ENCODE results near the gene NIPBL. TPM values are rescaled to one million over a fixed set of nuclear protein-coding genes. Genes with fewer than 3 reads are reported as not detected.
A peak's percentile ranks its signal among the peaks of the same experiment; 100 is the strongest.
"Not testable (repeated sequence)": the region's sequence is repeated elsewhere in the genome, so short reads cannot be mapped to it uniquely, and the experiment has no call there.

NIPBL gene
- total RNA-seq = 10 to 100 TPM; 49.7 to 53.2 TPM
- long read RNA-seq, partial matches to known transcripts = 15 of 22 reads
- long read RNA-seq, other reads (novel, unspliced or antisense) = 7 of 22 reads

DNA sequence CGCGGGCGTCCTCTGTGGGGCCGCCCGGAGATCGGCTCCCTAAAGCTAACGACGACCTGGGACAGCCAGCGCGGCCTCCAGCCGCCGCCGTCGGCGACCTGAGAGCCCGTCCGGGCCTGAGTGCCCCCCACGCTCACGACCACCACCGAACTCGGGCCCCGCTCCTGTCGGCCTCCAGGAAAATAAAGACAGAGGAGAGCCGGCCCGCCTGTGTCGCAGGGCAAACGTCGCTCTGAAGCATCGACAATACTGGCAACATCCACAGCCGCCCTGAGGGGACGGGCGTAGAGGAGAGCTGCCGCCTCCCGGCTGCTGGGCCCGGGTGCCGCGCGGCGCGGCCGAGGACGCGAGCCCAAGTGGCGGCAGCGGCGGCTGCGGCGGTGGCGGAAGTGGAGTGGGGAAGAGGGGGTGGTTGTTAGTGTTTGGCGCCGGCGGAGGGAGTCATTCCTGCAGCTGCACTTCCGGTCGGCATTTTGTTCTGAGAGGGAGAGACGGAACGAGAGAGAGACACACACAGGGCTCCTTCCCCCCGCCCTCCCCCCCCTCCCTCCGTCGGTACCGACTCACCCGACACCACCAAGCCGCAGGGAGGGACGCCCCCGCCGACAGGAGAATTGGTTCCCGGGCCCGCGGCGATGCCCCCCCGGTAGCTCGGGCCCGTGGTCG lies at the start of gene NIPBL:
NIPBL (plus strand) TSS at position 471 of the 666 bp plus-strand sequence. CDS start 76,928 bp downstream, outside the sequence.
- intact Hi-C loops (cut with DNase I, micrococcal nuclease) = loop anchor here in 1 of 2 donors (5.0 kb wide), 1 partner anchor 71 kb away; no protein-coding TSS in a partner anchor
- ATAC-seq (peak; percentile 80), DNase-seq (peak; percentile 89 to 95)

DNA sequence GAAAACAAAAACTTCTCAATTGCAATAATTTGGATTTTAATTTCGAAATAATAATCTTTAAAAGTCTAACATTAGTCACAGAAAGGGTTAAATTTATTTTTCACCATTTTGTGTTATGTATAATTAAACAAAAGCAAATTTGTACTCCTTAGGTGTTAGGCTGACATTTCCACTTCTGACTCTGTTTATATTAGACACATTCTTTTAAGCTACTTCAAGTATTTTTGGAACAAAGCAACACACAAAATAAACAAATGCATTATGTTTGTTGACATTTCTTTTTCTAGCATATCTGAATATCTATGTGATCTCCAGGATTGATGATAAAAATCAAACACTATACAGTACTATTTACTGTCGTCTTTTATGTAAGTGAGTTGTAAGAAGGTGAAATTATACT lies 44.3 kb upstream of the NIPBL start:
- no peak for DNase-seq
- intact Hi-C loops (cut with DNase I, micrococcal nuclease) = no loop called here
- no peak for ATAC-seq

GRCh38 chr5:36836831-36837230 lies 39.7 kb upstream of the NIPBL start:
- intact Hi-C loops (cut with DNase I, micrococcal nuclease) = no loop called here
- ATAC-seq = no peak
- DNase-seq = no peak

- no peak for ATAC-seq
- intact Hi-C loops (cut with DNase I, micrococcal nuclease) = no loop called here
- DNase-seq = no peak
Measured at GRCh38 chr5:36839489-36840476, 36.8 kb upstream of the NIPBL start.

DNA sequence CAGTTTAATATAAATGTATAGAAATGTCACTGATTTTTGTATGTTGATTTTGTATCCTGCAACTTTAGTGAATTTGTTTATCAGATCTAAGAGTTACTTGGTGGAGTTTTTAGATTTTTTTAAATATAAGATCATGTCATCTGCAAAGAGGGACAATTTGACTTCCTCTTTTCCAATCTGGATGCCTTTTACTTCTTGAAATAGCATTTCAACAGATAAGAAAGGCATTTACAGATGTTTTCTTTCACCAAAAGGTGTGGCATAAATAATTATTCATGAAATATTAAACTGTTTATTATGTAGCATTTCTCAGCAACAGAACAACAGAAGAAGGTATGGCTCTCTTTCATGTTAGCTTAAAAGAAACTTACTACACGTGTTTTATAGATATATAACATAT lies 34.9 kb upstream of the NIPBL start:
- DNase-seq = no peak
- intact Hi-C loops (cut with DNase I, micrococcal nuclease) = no loop called here
- ATAC-seq = no peak

DNA sequence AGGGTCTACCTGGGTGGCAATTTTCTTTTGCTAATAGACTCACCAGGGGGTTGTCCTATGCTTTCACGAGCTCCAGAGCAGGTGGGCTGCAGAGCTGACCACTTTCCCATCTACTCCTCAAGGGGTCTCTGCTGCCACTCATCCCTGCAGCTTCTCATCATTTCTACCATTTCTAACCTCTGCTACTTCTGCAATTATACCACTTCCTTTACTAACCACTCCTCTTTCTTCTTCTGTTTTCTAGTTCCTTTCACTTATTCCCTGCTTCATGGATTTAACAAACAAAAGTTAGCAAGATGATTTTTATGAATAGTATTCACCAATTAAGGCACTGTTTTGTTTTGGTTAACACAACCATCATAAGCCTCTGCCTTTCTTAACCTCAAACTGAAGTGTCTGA lies 34.5 kb upstream of the NIPBL start:
- intact Hi-C loops (cut with DNase I, micrococcal nuclease) = no loop called here
- no peak for DNase-seq
- ATAC-seq = no peak

- ATAC-seq (no peak), DNase-seq (no peak)
- intact Hi-C loops (cut with DNase I, micrococcal nuclease) = no loop called here
Measured at GRCh38 chr5:36844305-36844704, 32.3 kb upstream of the NIPBL start.

DNA sequence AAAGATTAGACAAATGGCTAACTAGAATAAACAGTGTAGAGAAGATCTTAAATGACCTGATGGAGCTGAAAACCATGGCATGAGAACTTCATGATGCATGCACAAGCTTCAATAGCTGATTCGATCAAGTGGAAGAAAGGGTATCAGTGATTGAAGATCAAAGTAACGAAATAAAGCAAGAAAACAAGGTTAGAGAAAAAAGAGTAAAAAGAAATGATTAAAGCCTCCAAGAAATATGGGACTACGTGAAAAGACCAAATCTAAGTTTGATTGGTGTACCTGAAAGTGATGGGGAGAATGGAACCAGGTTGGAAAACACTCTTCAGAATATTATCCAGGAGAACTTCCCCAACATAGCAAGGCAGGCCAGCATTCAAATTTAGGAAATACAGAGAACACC lies 28.0 kb upstream of the NIPBL start:
- intact Hi-C loops (cut with DNase I, micrococcal nuclease); ATAC-seq; DNase-seq: not testable (repeated sequence)

- intact Hi-C loops (cut with DNase I, micrococcal nuclease); DNase-seq; ATAC-seq: not testable (repeated sequence)
Measured at GRCh38 chr5:36852903-36853302, 23.7 kb upstream of the NIPBL start.

DNA sequence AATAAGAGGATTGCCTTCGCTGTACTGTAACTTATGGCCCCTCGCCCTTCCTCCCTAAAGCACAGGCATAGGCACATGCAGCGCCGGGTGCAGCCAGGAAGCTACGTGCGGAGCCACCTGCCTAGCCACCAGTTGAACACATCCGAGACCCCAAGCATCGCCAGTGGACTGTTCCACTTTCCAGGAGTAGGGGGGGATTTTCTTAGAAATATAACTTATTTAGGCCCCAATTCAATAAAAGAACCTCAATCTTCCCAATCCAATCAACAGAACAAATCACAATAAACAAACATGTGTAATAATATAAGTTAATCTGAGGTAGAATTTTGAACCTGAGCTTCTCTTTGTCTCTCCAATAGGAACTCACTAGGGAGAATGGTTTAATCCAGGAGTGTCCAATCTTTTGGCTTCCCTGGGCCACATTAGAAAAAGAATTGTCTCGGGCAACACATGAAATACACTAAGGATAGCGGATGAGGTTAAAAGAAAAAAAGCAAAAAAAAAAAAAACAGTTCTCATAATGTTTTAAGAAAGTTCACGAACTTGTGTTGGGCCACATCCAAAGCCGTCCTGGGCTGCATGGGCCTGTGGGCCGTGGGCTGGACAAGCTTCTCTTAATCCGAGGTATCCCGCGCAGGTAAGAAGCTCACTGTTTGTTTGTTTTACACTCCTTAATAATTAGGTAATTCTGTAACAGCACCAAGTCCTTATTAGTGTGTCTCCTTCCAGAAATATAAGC lies 22.0 kb upstream of the NIPBL start:
- ATAC-seq (no peak), DNase-seq (no peak)
- intact Hi-C loops (cut with DNase I, micrococcal nuclease) = no loop called here

DNA sequence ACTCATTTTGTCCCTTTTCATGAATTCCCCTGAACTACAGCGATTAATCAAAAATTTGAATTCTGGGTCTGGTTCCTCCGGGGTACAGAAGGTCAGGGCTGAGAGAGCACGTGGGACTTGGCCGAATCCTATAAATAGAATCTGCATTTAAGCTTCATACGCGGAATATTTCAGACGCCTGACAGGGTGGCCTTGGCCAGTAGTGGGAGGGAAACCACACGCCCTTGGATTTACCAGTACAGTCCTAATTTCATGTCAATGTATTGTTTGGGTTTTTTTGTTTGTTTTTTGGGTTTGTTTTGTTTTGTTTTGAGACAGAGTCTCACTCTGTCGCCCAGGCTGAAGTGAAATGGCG lies 21.5 kb upstream of the NIPBL start:
- DNase-seq (no peak), ATAC-seq (no peak)
- intact Hi-C loops (cut with DNase I, micrococcal nuclease) = no loop called here

DNA sequence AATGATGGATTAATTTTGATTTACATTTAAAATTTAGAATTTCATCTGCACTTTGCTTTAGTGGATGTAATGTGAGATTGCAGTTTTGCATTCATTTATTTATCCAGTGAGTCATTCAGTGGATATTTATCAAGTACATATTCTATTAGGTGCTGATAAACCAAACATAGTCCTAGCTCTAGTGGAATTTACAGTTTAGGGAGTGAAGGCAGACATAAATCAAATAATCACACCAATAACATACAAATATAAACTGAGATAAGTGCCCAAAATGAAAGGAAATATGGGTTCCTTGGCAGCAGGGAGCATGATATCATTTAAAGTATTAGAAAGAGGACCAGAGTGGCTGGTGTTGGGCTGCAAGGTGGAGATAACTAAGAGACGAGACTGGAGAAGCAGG lies 14.7 kb upstream of the NIPBL start:
- ATAC-seq = no peak
- intact Hi-C loops (cut with DNase I, micrococcal nuclease) = no loop called here
- no peak for DNase-seq

- intact Hi-C loops (cut with DNase I, micrococcal nuclease) = no loop called here
- DNase-seq = no peak
- ATAC-seq = peak; percentile 80
Measured at GRCh38 chr5:36870399-36871040, 6.0 kb upstream of the NIPBL start.

DNA sequence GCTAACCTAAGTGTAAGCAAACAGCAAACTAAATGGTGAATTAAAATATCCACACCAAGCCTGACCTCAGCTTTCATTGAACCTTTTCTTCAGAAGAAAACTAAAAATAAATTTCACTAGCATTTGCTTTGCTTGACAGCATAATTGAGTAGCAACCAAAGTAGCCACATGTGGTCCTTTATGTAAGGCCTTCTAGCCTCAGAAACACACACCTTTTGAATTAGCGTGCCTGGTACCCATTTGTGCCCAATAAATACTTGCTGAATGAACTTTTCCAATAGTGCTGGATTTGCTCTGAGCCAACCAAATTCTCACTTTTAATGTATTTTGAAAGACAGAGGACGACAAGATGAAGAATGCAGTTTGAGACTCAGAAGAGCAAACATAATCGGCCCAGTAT lies 2.1 kb upstream of the NIPBL start:
- intact Hi-C loops (cut with DNase I, micrococcal nuclease) = no loop called here
- no peak for ATAC-seq
- no peak for DNase-seq

DNA sequence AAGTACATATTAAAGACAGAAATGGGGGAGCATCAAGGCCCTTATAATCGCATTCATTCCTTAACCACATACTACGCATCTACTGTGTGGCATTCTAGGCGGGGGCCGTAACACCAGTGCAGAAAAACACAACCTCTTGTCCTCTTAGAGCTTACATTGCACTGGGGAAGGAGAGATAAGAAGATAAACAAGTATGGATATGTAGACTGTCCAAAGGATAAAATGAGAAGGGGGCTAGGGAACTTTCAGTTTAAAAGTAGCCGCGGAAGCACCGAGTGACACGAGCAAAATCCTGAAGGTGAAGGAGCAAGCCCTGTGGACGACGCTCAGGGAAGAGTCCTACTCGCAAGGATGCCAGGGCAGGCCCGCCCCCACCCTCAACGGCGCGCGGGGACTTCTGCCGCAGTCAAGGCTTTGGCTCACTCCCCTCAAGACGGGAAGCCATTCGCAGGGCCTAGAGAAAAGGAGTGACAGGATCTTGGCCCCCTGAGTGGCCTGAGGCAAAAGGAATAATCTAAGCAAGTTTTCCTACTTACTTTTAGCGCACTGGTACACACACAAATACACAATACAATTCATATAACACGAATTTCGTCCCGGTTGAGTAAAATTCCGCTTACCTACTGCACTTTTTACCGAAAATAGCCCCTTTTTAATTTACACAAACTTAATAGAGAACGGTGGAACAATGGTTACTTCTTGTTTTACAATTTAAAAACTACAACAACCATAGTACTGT lies 1.3 kb upstream of the NIPBL start:
- ATAC-seq (peak; percentile 26), DNase-seq (peak; percentile 51 to 66)
- intact Hi-C loops (cut with DNase I, micrococcal nuclease) = loop anchor here in 1 of 2 donors (5.0 kb wide), 1 partner anchor 72 kb away; no protein-coding TSS in a partner anchor

GRCh38 chr5:36875790-36876298 lies 725 bp upstream of the NIPBL start:
- ATAC-seq = peak; percentile 74
- intact Hi-C loops (cut with DNase I, micrococcal nuclease) = loop anchor here in 1 of 2 donors (5.0 kb wide), 1 partner anchor 71 kb away; no protein-coding TSS in a partner anchor
- DNase-seq = peak; percentile 78 to 87

GRCh38 chr5:36876965-36877666 lies 547 bp downstream of the NIPBL start:
- peak; percentile 54 for ATAC-seq

More at GRCh38 chr5:36876965-36877666, 547 bp downstream of the NIPBL start:
- intact Hi-C loops (cut with DNase I, micrococcal nuclease) = loop anchor here in 1 of 2 donors (5.0 kb wide), 1 partner anchor 70 kb away; no protein-coding TSS in a partner anchor
- peak; percentile 54 to 78 for DNase-seq
